ENCODE results near the gene SNX30. TPM values are rescaled to one million over a fixed set of nuclear protein-coding genes. Genes with fewer than 3 reads are reported as not detected.

Gene SNX30
- total RNA-seq, 2 experiments from 2014 or later, result 13.5 to 19.8 TPM

GRCh38 chr9:112884721-112885120 is 134.2 kb downstream of the SNX30 start:
- intact Hi-C loops (cut with micrococcal nuclease; ENCODE audit: unreplicated experiment), result no loop called here
- DNase-seq (ENCODE audit: low spot score), result no peak
- POLR2A ChIA-PET, result interaction anchor here (0.8 kb wide), 1 partner anchor 15 kb away, joined by 3 read pairs; no protein-coding TSS in a partner anchor
- Histone ChIP-seq H3K36me3 (ENCODE audit: insufficient read depth, low read length) (no peaks in the 10 kb centered on the region), H3K4me3 (ENCODE audit: low read depth, low read length, poor library complexity, severe bottlenecking) (no peak overlapping the region), H3K4me2 (ENCODE audit: low read length) (no peak overlapping the region), H3K9me3 (ENCODE audit: low read length) (no peaks in the 10 kb centered on the region), H3K4me1 (ENCODE audit: insufficient read depth, low read length, poor library complexity, severe bottlenecking) (no peaks in the 10 kb centered on the region), H2AFZ (ENCODE audit: low read length) (no peak overlapping the region), H3K79me2 (ENCODE audit: insufficient read depth, low read depth, low read length) (no peaks in the 10 kb centered on the region), H4K20me1 (ENCODE audit: insufficient read depth, low read length) (no peaks in the 10 kb centered on the region), H3K9me2 (ENCODE audit: insufficient read depth, low read length) (no peaks in the 10 kb centered on the region), H3K27ac (ENCODE audit: low read depth, low read length, poor library complexity, severe bottlenecking) (no peak overlapping the region)
- BruUV-seq (replicated peaks), result no TSS peak
- CTCF ChIA-PET (ENCODE audit: unreplicated experiment), result no interaction called here
- TF ChIP-seq CTCF (conservative IDR thresholded peaks at IDR 0.05; ENCODE audit: low read length) (no peak), EZH2phosphoT487 (IDR thresholded peaks at IDR 0.05; ENCODE audit: borderline replicate concordance, low read depth, low read length) (no peak)

GRCh38 chr9:112885324-112885723 is 134.8 kb downstream of the SNX30 start:
- intact Hi-C loops (cut with micrococcal nuclease; ENCODE audit: unreplicated experiment), result no loop called here
- no peaks in the 10 kb centered on the region for H4K20me1 ChIP-seq (ENCODE audit: insufficient read depth, low read length)

More at GRCh38 chr9:112885324-112885723, 134.8 kb downstream of the SNX30 start:
- no peaks in the 10 kb centered on the region for H3K79me2 ChIP-seq (ENCODE audit: insufficient read depth, low read depth, low read length)
- H3K36me3 ChIP-seq (ENCODE audit: insufficient read depth, low read length), result no peaks in the 10 kb centered on the region
- no peak for TF ChIP-seq EZH2phosphoT487 (IDR thresholded peaks at IDR 0.05; ENCODE audit: borderline replicate concordance, low read depth, low read length)
- no peak for TF ChIP-seq CTCF (conservative IDR thresholded peaks at IDR 0.05; ENCODE audit: low read length)
- H3K4me3 ChIP-seq (ENCODE audit: low read depth, low read length, poor library complexity, severe bottlenecking), result no peak overlapping the region
- no TSS peak for BruUV-seq (replicated peaks)
- H3K9me2 ChIP-seq (ENCODE audit: insufficient read depth, low read length), result no peaks in the 10 kb centered on the region
- H3K9me3 ChIP-seq (ENCODE audit: low read length), result no peaks in the 10 kb centered on the region
- no peak overlapping the region for H3K4me2 ChIP-seq (ENCODE audit: low read length)
- H2AFZ ChIP-seq (ENCODE audit: low read length), result no peak overlapping the region
- no peaks in the 10 kb centered on the region for H3K4me1 ChIP-seq (ENCODE audit: insufficient read depth, low read length, poor library complexity, severe bottlenecking)
- no peak overlapping the region for H3K27ac ChIP-seq (ENCODE audit: low read depth, low read length, poor library complexity, severe bottlenecking)
- DNase-seq (ENCODE audit: low spot score), result no peak
- CTCF ChIA-PET (ENCODE audit: unreplicated experiment), result no interaction called here
- POLR2A ChIA-PET, result no interaction called here
